ENCODE measurements around the gene KSR2. TPM values are rescaled to one million over a fixed set of nuclear protein-coding genes. Genes with fewer than 3 reads are reported as not detected.

Gene KSR2
- total RNA-seq, 1 donor from 2014 or later = not detected

DNA sequence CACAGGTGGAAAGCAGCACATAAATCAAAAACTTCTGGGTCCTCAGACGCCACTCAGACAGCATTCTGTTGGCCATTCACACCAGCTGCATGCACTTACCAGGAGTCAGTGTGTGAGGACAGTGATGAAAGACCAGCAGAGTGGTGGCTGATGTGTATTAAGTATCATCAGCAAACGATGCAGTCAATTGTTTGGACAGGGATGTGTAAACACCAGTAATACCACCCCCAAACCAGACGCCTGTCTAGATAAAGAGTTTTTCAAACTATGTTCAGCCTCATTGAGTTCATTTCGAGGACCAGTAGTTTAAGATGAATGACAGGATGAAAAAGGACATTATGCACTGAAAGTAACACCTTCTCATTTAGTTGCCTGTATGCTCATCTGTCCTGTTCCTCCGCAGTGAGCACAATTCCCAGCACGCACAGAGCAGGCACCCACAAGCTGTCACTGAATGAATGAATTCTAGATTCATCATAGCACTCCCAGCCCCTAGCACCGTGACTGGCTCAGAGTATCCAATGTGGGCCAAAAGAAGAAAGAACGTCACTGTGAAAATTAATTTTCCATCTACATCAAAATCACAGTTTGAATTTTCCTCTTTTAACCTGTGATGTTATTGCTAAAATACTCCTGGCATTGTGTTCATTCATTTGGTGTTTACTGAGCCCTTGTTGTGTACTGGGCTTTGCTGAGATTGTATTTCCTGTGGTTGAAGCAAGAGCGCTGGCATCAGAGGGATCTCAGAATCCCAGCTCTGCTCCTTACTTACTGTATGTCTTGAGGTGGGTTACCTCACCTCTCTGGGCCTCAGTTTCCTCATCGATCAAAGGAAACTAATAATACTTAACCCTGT is 482.6 kb downstream of the KSR2 start:
- no peak overlapping the region for H3K27ac ChIP-seq (replicated peaks)
- intact Hi-C loops (cut with micrococcal nuclease) = no loop called here
- TF ChIP-seq, protein P1, sequence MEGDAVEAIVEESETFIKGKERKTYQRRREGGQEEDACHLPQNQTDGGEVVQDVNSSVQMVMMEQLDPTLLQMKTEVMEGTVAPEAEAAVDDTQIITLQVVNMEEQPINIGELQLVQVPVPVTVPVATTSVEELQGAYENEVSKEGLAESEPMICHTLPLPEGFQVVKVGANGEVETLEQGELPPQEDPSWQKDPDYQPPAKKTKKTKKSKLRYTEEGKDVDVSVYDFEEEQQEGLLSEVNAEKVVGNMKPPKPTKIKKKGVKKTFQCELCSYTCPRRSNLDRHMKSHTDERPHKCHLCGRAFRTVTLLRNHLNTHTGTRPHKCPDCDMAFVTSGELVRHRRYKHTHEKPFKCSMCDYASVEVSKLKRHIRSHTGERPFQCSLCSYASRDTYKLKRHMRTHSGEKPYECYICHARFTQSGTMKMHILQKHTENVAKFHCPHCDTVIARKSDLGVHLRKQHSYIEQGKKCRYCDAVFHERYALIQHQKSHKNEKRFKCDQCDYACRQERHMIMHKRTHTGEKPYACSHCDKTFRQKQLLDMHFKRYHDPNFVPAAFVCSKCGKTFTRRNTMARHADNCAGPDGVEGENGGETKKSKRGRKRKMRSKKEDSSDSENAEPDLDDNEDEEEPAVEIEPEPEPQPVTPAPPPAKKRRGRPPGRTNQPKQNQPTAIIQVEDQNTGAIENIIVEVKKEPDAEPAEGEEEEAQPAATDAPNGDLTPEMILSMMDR (IDR thresholded peaks at IDR 0.05; ENCODE audit: borderline replicate concordance) = no peak
- DNase-seq = no peak
- peaks cover 4% of the 10 kb centered on the region for H3K4me1 ChIP-seq
- peaks cover 8% of the 10 kb centered on the region for H3K9me3 ChIP-seq (replicated peaks)
- no peaks in the 10 kb centered on the region for H3K36me3 ChIP-seq
- H3K4me3 ChIP-seq = no peak overlapping the region
- H3K27me3 ChIP-seq (ENCODE audit: low read depth) = peaks cover 3% of the 10 kb centered on the region

DNA sequence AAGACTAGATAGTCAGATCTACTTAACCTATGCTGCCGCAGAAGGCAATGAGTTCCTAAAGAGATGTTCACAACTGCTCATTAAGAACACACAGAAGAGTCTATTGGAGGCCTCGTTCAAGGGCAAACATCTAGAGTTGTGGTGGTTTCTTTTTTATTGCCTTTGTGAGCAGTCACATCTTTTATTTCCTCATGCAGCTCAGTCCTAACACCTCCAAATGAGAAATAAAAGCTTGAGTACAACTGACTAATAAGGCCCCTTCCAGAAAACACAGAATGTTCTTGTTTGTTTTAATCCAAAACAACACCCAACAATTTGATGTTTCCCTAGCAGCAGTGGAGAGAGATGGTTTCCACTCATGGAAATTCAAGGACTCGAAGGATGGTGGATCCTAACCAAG is 483.9 kb downstream of the KSR2 start:
- Histone ChIP-seq H3K4me1 (peaks cover 4% of the 10 kb centered on the region), H3K36me3 (no peaks in the 10 kb centered on the region), H3K9me3 (replicated peaks) (peaks cover 8% of the 10 kb centered on the region), H3K4me3 (no peak overlapping the region), H3K27me3 (ENCODE audit: low read depth) (peaks cover 9% of the 10 kb centered on the region), H3K27ac (replicated peaks) (no peak overlapping the region)
- DNase-seq = no peak
- TF ChIP-seq, protein P1 (IDR thresholded peaks at IDR 0.05; ENCODE audit: borderline replicate concordance) = no peak
- intact Hi-C loops (cut with micrococcal nuclease) = no loop called here

DNA sequence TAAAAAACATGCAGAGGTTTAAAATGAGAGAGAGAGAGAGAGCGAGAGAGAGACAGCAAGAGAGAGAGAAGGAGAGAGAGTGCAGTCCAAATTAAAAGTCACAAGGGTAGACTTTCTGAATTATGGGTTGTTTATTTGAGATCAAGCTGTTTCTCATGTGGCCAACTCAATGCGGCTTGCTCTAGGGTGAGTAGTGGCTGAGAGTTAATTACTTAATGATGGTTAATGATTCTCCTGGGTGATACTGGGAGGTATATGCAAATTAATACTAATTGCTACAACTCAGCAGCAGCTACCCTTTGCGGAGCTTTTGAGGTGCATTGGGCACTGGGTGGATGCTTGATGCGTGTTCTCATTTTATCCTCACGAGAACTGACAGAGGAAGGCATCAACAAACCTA is 485.3 kb downstream of the KSR2 start:
- Histone ChIP-seq H3K4me1 (peaks cover 4% of the 10 kb centered on the region), H3K27ac (replicated peaks) (no peak overlapping the region), H3K9me3 (replicated peaks) (peaks cover 8% of the 10 kb centered on the region), H3K36me3 (no peaks in the 10 kb centered on the region), H3K27me3 (ENCODE audit: low read depth) (peaks cover 9% of the 10 kb centered on the region), H3K4me3 (no peak overlapping the region)
- intact Hi-C loops (cut with micrococcal nuclease) = no loop called here
- DNase-seq = no peak
- TF ChIP-seq, protein P1 (IDR thresholded peaks at IDR 0.05; ENCODE audit: borderline replicate concordance) = no peak

DNA sequence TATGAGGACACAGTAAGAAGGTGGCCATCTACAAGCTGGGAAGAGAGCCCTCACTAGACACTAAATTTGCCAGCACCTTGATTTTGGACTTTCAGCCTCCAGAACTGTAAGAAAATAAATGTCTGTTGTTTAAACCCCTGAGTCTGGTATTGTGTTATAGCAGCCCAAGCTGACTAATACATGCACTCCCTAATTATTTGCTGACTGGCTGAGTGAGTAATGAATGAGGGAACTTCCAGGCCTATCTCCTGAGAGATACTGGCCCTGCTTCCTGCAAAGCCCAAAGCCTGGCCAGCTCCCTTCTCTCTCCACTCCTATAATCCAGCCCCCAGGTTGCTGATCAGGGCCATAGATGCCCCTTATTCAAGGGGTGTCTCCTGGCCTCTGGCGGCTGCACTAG is 487.3 kb downstream of the KSR2 start:
- Histone ChIP-seq H3K4me3 (no peak overlapping the region), H3K27ac (replicated peaks) (no peak overlapping the region), H3K27me3 (ENCODE audit: low read depth) (peaks cover 21% of the 10 kb centered on the region), H3K4me1 (no peaks in the 10 kb centered on the region), H3K9me3 (replicated peaks) (peaks cover 8% of the 10 kb centered on the region), H3K36me3 (no peaks in the 10 kb centered on the region)
- intact Hi-C loops (cut with micrococcal nuclease) = no loop called here
- TF ChIP-seq, protein P1 (IDR thresholded peaks at IDR 0.05; ENCODE audit: borderline replicate concordance) = no peak
- DNase-seq = no peak

DNA sequence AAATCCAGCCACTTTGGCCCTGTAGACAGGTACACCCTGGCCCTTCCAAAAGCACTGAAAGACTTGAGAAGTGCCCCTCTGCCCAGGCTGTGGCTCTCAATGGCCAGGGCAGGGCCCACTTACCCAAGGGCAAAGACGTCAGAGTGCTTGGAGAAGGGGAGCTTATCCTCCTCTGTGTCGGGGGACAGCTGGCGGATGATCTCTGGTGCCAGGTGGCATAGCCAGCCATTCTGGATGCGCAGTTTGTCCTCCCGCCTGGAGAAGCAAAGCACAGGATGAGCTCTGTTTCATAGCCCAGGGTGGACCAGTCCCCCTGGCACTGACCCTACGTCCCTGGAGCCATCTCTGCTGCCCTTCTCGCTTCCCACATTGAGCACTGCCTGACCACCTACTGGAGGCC is 492.4 kb downstream of the KSR2 start:
- Histone ChIP-seq H3K36me3 (no peaks in the 10 kb centered on the region), H3K4me1 (no peaks in the 10 kb centered on the region), H3K4me3 (no peak overlapping the region), H3K27ac (replicated peaks) (no peak overlapping the region), H3K9me3 (replicated peaks) (no peaks in the 10 kb centered on the region), H3K27me3 (ENCODE audit: low read depth) (peaks cover 31% of the 10 kb centered on the region)
- TF ChIP-seq, protein P1 (IDR thresholded peaks at IDR 0.05; ENCODE audit: borderline replicate concordance) = no peak
- DNase-seq = no peak
- intact Hi-C loops (cut with micrococcal nuclease) = no loop called here
